Parathyroid adenoma (tissue), 2 donors: ENCODE data around the gene RAB40C.

Source experiments
- H2AFZ ChIP-seq: fragments of 300-600 bp; sonication (generic); one replicate; pipeline ENCODE4 v1.7.0; 2017; ENCODE audit warnings: antibody characterized with exemption, mild to moderate bottlenecking
- H3K27ac ChIP-seq: fragments of 300-600 bp; sonication (generic); one replicate; pipeline ENCODE4 v1.7.0; 2017
- H3K27me3 ChIP-seq: fragments of 300-600 bp; sonication (generic); one replicate; pipeline ENCODE4 v1.7.0; 2017; ENCODE audit warnings: low read length; ENCODE audit not compliant: control insufficient read depth, insufficient read depth
- H3K36me3 ChIP-seq: fragments of 300-600 bp; sonication (generic); one replicate; pipeline ENCODE4 v1.7.0; 2017; ENCODE audit warnings: low read length; ENCODE audit not compliant: control insufficient read depth, insufficient read depth
- H3K4me1 ChIP-seq: fragments of 300-600 bp; sonication (generic); one replicate; pipeline ENCODE4 v1.7.0; 2017; ENCODE audit warnings: control low read depth
- H3K4me2 ChIP-seq: fragments of 300-600 bp; sonication (generic); one replicate; pipeline ENCODE4 v1.7.0; 2017; ENCODE audit warnings: low read length
- H3K4me3 ChIP-seq: fragments of 300-600 bp; sonication (generic); one replicate; pipeline ENCODE4 v1.7.0; 2017; ENCODE audit warnings: low read depth, low read length
- H3K79me2 ChIP-seq: fragments of 300-600 bp; sonication (generic); one replicate; pipeline ENCODE4 v1.7.0; 2017; ENCODE audit warnings: control low read depth
- H3K9ac ChIP-seq: fragments of 300-600 bp; sonication (generic); one replicate; pipeline ENCODE4 v1.7.0; 2017; ENCODE audit warnings: mild to moderate bottlenecking
- H3K9me3 ChIP-seq: fragments of 300-600 bp; sonication (generic); one replicate; pipeline ENCODE4 v1.7.0; 2017; ENCODE audit warnings: low read length; ENCODE audit not compliant: control insufficient read depth
- TF ChIP-seq, protein P1 (sequence below): fragments of 300-600 bp; sonication (generic); IDR thresholded peaks from one replicate; pipeline ENCODE4 v1.7.0; 2017; ENCODE audit warnings: antibody characterized with exemption, mild to moderate bottlenecking
- donor health status: primary hyperparathyroidism.

RAB40C gene

DNA sequence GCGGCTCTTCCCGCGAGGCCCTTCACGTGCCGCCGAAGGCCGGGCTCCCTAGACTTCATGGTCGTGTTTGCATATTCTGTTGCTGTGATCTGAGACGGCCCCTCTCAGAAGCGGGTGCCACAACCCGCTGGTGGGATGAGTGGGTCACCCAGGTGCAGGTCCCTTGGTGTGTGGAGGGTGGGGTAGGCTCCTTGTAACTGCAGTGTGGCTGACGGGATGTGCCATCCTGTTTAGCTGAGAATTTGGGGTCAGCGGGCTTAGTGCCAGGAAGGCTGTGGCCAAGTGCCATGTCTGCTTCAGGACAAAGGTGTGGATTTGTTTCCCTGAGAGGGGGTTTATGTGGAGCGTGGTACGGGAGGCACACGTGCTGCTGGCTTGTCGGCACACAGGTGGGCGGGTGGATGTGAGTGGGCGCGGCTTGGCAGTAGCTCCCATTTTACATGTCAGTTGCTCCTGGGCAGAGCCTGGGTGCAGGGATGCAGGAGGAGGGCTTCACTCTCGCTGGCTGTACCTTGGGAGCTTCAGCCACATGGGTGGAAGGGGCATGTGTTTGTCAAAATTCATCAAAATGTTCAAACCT, 31.8 kb downstream of the RAB40C start:
- no peak overlapping the region for H3K27ac ChIP-seq

DNA sequence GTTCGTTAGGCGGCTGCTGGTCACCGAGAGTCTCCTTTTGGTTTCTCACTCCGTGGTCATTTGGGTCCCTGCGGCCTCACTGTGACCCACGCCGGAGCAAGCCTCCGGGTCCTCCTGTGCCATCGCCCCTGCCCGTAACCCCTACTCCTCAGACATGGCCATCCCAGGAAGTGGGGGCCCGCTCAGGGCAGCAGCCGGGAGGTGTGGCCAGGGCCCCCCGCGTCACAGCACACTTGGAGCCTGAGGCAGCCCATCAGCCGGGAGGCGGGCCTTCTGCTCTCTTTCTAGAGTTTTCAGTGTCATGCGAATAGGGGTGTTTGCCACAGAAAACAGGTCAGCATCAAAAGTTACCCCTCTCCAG, 33.0 kb downstream of the RAB40C start:
- no peak overlapping the region for H3K4me3 ChIP-seq
- TF ChIP-seq, protein P1, sequence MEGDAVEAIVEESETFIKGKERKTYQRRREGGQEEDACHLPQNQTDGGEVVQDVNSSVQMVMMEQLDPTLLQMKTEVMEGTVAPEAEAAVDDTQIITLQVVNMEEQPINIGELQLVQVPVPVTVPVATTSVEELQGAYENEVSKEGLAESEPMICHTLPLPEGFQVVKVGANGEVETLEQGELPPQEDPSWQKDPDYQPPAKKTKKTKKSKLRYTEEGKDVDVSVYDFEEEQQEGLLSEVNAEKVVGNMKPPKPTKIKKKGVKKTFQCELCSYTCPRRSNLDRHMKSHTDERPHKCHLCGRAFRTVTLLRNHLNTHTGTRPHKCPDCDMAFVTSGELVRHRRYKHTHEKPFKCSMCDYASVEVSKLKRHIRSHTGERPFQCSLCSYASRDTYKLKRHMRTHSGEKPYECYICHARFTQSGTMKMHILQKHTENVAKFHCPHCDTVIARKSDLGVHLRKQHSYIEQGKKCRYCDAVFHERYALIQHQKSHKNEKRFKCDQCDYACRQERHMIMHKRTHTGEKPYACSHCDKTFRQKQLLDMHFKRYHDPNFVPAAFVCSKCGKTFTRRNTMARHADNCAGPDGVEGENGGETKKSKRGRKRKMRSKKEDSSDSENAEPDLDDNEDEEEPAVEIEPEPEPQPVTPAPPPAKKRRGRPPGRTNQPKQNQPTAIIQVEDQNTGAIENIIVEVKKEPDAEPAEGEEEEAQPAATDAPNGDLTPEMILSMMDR, result no peak
- no peak overlapping the region for H3K9ac ChIP-seq
- H3K4me2 ChIP-seq, result no peak overlapping the region
- H2AFZ ChIP-seq, result no peak overlapping the region
- H3K36me3 ChIP-seq, result no peaks in the 10 kb centered on the region
- no peaks in the 10 kb centered on the region for H3K27me3 ChIP-seq
- H3K27ac ChIP-seq, result no peak overlapping the region
- H3K9me3 ChIP-seq, result no peaks in the 10 kb centered on the region
- peaks cover 7% of the 10 kb centered on the region for H3K4me1 ChIP-seq
- H3K79me2 ChIP-seq, result no peaks in the 10 kb centered on the region

More for the DNA sequence above, 31.8 kb downstream of the RAB40C start:
- Histone ChIP-seq H3K79me2 (peaks cover 3% of the 10 kb centered on the region), H3K4me2 (no peak overlapping the region), H2AFZ (no peak overlapping the region), H3K36me3 (no peaks in the 10 kb centered on the region), H3K4me1 (peaks cover 7% of the 10 kb centered on the region), H3K4me3 (no peak overlapping the region), H3K9me3 (no peaks in the 10 kb centered on the region), H3K9ac (no peak overlapping the region), H3K27me3 (no peaks in the 10 kb centered on the region)
- TF ChIP-seq, protein P1, result no peak

DNA sequence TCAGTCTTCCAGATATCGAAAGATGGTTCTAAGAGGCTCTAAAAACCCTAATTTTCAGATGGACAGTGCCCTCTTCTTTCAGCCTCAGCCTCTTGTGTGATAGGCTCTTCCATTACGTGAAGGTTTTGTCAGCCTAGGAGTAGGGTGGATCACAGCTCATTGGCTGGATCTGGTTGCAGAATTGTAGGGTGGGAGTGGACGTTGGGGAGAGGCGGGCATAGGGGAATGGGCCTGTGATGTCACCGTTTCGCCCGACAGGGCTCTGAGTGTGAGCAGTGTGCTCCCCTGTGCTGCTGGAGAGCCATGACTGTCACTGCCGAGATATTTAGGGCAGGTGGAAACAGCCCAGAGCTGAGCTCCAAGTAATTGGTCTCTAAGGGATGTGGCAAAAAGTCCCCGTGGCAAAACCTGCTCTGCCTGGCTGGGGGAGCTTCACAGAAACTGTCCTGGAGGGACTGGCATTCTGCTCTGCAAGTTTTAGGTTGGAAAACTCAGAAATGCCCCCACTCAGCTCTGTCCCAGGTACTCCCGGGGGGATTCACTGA, 34.7 kb downstream of the RAB40C start:
- Histone ChIP-seq H3K4me3 (no peak overlapping the region), H3K79me2 (no peaks in the 10 kb centered on the region), H3K4me2 (no peak overlapping the region), H3K27me3 (no peaks in the 10 kb centered on the region), H3K4me1 (peaks cover 7% of the 10 kb centered on the region), H3K36me3 (no peaks in the 10 kb centered on the region), H3K9me3 (no peaks in the 10 kb centered on the region), H3K9ac (no peak overlapping the region), H3K27ac (no peak overlapping the region), H2AFZ (no peak overlapping the region)
- TF ChIP-seq, protein P1, result no peak

DNA sequence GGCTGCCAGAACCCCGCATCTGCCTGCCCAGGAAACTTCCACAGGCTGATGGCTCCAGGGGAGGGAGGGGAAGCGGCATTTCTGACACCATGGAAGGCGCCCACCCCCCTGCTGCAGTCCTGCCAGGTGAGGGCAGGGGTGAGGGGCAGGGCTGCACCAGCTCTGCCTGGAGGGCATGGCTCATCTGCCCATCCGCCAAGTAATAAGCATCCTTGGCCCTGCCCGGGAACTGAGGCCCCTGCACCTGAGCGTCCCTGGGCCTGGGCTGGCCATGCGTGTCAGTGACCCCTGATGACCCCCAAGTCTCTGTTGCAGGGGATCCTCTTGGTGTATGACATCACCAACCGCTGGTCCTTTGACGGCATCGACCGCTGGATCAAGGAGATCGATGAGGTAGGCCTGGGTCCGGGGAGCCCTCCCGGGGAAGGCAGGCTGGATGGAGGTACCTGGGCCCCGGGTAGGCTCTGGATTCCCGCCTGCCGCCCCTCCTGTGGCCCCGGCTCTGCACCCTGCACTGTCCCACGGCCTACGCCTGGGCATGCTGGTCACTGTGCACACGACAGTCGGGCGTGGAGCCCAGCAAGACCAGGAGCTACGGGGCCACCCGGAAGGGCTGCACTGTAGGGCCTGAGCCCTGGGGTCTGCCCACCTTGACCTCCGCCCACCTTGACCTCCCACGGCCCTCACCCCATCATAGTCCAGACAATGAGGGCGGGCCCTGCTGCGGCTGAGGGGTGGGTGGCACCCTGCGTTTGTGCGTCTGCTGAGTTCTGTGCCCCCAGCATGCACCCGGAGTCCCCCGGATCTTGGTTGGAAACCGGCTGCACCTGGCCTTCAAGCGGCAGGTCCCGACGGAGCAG, 35.5 kb downstream of the RAB40C start:
- TF ChIP-seq, protein P1, result no peak
- Histone ChIP-seq H3K4me2 (no peak overlapping the region), H3K9ac (no peak overlapping the region), H3K79me2 (no peaks in the 10 kb centered on the region), H3K4me1 (peaks cover 7% of the 10 kb centered on the region), H2AFZ (no peak overlapping the region), H3K27me3 (no peaks in the 10 kb centered on the region), H3K4me3 (no peak overlapping the region), H3K36me3 (no peaks in the 10 kb centered on the region), H3K27ac (no peak overlapping the region), H3K9me3 (no peaks in the 10 kb centered on the region)
